ENCODE measurements around the gene GPT2. TPM values are rescaled to one million over a fixed set of nuclear protein-coding genes. Genes with fewer than 3 reads are reported as not detected.

Gene GPT2
- total RNA-seq, 1 experiment from 2014 or later: 12.7 TPM

- CTCF ChIA-PET: no interaction called here
- no TSS peak for BruUV-seq (replicated peaks)
- intact Hi-C loops (cut with micrococcal nuclease; ENCODE audit: unreplicated experiment): no loop called here
These were observed 11.5 kb downstream of the GPT2 start for GRCh38 chr16:46895399-46896313.

DNA sequence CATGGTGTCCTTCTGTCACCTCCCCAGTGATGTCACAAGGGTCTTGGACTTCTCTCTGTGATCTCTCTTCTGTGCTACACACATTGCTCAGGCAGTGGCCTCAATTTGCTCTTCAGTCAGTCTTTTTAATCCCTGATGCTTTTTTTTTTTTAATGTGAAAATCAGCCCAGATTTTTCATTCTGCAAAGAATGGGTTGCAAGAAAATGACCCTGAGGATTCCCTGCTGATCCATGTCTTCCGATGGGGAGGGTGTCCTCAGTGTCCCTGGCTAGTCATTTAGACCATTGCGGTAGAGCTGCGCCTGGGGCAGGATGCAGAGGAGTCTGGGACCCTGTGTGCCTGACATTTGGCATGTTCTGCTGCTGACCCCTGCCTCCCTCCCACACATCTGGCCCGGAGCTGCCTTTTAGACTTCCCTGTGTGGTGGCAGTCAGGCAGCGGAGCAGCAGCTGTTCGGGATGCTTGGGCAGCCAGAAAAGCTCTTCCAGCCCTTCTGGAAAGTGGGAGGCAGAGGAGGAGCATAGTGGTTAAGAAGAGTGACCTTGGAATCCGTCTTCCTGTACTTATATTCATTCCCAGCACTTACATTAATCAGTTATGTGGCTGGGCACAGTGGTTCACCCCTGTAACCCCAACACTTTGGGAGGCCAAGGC lies 12.3 kb downstream of the GPT2 start:
- H3K27me3 ChIP-seq (ENCODE audit: control insufficient read depth, insufficient read depth, low read length): no peaks in the 10 kb centered on the region
- no peaks in the 10 kb centered on the region for H3K36me3 ChIP-seq (ENCODE audit: control insufficient read depth, insufficient read depth, low read length)
- no peak for TF ChIP-seq POLR2AphosphoS5 (IDR thresholded peaks at IDR 0.05; ENCODE audit: low read depth, low read length)
- TF ChIP-seq REST (IDR thresholded peaks at IDR 0.05; ENCODE audit: insufficient read depth in 1 of 2, low read depth in 2 of 2, low read length in 1 of 2): no peak
- TF ChIP-seq TCF7L2 (IDR thresholded peaks at IDR 0.05; ENCODE audit: low read depth, low read length): no peak
- no peak for TF ChIP-seq SIN3A (IDR thresholded peaks at IDR 0.05; ENCODE audit: borderline replicate concordance, insufficient read depth, low read depth, low read length)
- TF ChIP-seq, protein P1, sequence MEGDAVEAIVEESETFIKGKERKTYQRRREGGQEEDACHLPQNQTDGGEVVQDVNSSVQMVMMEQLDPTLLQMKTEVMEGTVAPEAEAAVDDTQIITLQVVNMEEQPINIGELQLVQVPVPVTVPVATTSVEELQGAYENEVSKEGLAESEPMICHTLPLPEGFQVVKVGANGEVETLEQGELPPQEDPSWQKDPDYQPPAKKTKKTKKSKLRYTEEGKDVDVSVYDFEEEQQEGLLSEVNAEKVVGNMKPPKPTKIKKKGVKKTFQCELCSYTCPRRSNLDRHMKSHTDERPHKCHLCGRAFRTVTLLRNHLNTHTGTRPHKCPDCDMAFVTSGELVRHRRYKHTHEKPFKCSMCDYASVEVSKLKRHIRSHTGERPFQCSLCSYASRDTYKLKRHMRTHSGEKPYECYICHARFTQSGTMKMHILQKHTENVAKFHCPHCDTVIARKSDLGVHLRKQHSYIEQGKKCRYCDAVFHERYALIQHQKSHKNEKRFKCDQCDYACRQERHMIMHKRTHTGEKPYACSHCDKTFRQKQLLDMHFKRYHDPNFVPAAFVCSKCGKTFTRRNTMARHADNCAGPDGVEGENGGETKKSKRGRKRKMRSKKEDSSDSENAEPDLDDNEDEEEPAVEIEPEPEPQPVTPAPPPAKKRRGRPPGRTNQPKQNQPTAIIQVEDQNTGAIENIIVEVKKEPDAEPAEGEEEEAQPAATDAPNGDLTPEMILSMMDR (IDR thresholded peaks at IDR 0.05): no peak
- ATAC-seq: no peak
- in situ Hi-C loops (cut with HindIII; ENCODE audit: low pct_unique_long_range_greater_than_20kb, low sequenced_read_pairs): no loop called here
- intact Hi-C loops (cut with micrococcal nuclease; ENCODE audit: unreplicated experiment): no loop called here
- ChIA-PET CTCF (no interaction called here), POLR2A (no interaction called here)
- no peaks in the 10 kb centered on the region for H3K9me3 ChIP-seq (ENCODE audit: control insufficient read depth, insufficient read depth, low read depth, low read length)
- no TSS peak for BruUV-seq (replicated peaks)
- DNase-seq (ENCODE audit: low read depth, low spot score): no peak
- no peak overlapping the region for H3K27ac ChIP-seq (ENCODE audit: low read length)
- H3K4me1 ChIP-seq (ENCODE audit: control insufficient read depth, insufficient read depth, low read length): no peaks in the 10 kb centered on the region
- no peak overlapping the region for H3K4me3 ChIP-seq (ENCODE audit: low read depth in 2 of 2, low read length in 2 of 2)

More at GRCh38 chr16:46895399-46896313, 11.5 kb downstream of the GPT2 start:
- TF ChIP-seq REST (IDR thresholded peaks at IDR 0.05; ENCODE audit: insufficient read depth in 1 of 2, low read depth in 2 of 2, low read length in 1 of 2): no peak
- TF ChIP-seq, protein P1 (IDR thresholded peaks at IDR 0.05): no peak
- no peak for TF ChIP-seq TCF7L2 (IDR thresholded peaks at IDR 0.05; ENCODE audit: low read depth, low read length)
- no peak for TF ChIP-seq SIN3A (IDR thresholded peaks at IDR 0.05; ENCODE audit: borderline replicate concordance, insufficient read depth, low read depth, low read length)
- TF ChIP-seq POLR2AphosphoS5 (IDR thresholded peaks at IDR 0.05; ENCODE audit: low read depth, low read length): no peak
- no peak overlapping the region for H3K27ac ChIP-seq (ENCODE audit: low read length)
- in situ Hi-C loops (cut with HindIII; ENCODE audit: low pct_unique_long_range_greater_than_20kb, low sequenced_read_pairs): no loop called here
- no peak overlapping the region for H3K4me3 ChIP-seq (ENCODE audit: low read depth in 2 of 2, low read length in 2 of 2)
- ATAC-seq (no peak), DNase-seq (ENCODE audit: low read depth, low spot score) (no peak)
- H3K9me3 ChIP-seq (ENCODE audit: control insufficient read depth, insufficient read depth, low read depth, low read length): no peaks in the 10 kb centered on the region
- no peaks in the 10 kb centered on the region for H3K4me1 ChIP-seq (ENCODE audit: control insufficient read depth, insufficient read depth, low read length)
- H3K27me3 ChIP-seq (ENCODE audit: control insufficient read depth, insufficient read depth, low read length): no peaks in the 10 kb centered on the region
- no peaks in the 10 kb centered on the region for H3K36me3 ChIP-seq (ENCODE audit: control insufficient read depth, insufficient read depth, low read length)
- POLR2A ChIA-PET: no interaction called here
